Measurements from ENCODE around the gene CPLX3. TPM values are rescaled to one million over a fixed set of nuclear protein-coding genes. Genes with fewer than 3 reads are reported as not detected.

Gene CPLX3
- polyA plus RNA-seq, 5 donors: 0.05 to 0.10 TPM; not detected in 3

- DNase-seq: no peak
These were observed 18.1 kb downstream of the CPLX3 start for GRCh38 chr15:74844319-74845207.

GRCh38 chr15:74845208-74845568 lies 18.8 kb downstream of the CPLX3 start:
- DNase-seq: no peak

- DNase-seq: no peak
These were observed 19.2 kb downstream of the CPLX3 start for GRCh38 chr15:74845581-74845980.

GRCh38 chr15:74847432-74847831 lies 21.0 kb downstream of the CPLX3 start:
- DNase-seq: no peak

GRCh38 chr15:74850393-74850792 lies 24.0 kb downstream of the CPLX3 start:
- DNase-seq: no peak

- no peak for DNase-seq
These were observed 25.5 kb downstream of the CPLX3 start for GRCh38 chr15:74851960-74852359.

- no peak for DNase-seq
These were observed 28.1 kb downstream of the CPLX3 start for GRCh38 chr15:74854453-74855022.

GRCh38 chr15:74855857-74856256 lies 29.4 kb downstream of the CPLX3 start:
- no peak for DNase-seq

GRCh38 chr15:74856537-74856936 lies 30.1 kb downstream of the CPLX3 start:
- DNase-seq: no peak

GRCh38 chr15:74857082-74857655 lies 30.7 kb downstream of the CPLX3 start:
- no peak for DNase-seq

- DNase-seq: no peak
These were observed 31.4 kb downstream of the CPLX3 start for GRCh38 chr15:74857671-74858368.

GRCh38 chr15:74858369-74858740 lies 31.9 kb downstream of the CPLX3 start:
- DNase-seq: no peak

GRCh38 chr15:74863239-74864056 lies 37.0 kb downstream of the CPLX3 start:
- DNase-seq: no peak

GRCh38 chr15:74864296-74864695 lies 37.9 kb downstream of the CPLX3 start:
- DNase-seq: no peak

- no peak for DNase-seq
These were observed 38.9 kb downstream of the CPLX3 start for GRCh38 chr15:74865316-74865715.

- no peak for DNase-seq
These were observed 39.7 kb downstream of the CPLX3 start for GRCh38 chr15:74866090-74866489.

GRCh38 chr15:74867466-74868038 lies 41.1 kb downstream of the CPLX3 start:
- no peak for DNase-seq

- DNase-seq: no peak
These were observed 41.6 kb downstream of the CPLX3 start for GRCh38 chr15:74868059-74868458.

- DNase-seq: no peak
These were observed 42.9 kb downstream of the CPLX3 start for GRCh38 chr15:74869372-74869725.

- peak; percentile 44 to 57 for DNase-seq
These were observed 43.4 kb downstream of the CPLX3 start for GRCh38 chr15:74869726-74870407.

Data from right lung (tissue), 5 donors.